HG03045 (cell line): ENCODE data around the gene PRUNE2.

Source experiments
- ATAC-seq: cut with Tn5 transposase; IDR thresholded peaks from one replicate; pipeline ENCODE4 v1.9.1; 2021; ENCODE audit warnings: mild to moderate bottlenecking, moderate library complexity; ENCODE audit not compliant: unreplicated experiment

The PRUNE2 gene

GRCh38 chr9:76900884-76901440 lies 5.0 kb downstream of the PRUNE2 start:
- ATAC-seq = no peak

GRCh38 chr9:76898786-76899185 lies 7.1 kb downstream of the PRUNE2 start:
- ATAC-seq = no peak

- no peak for ATAC-seq
Measured at GRCh38 chr9:76897804-76898525, 7.9 kb downstream of the PRUNE2 start.

- no peak for ATAC-seq
Measured at GRCh38 chr9:76896035-76896434, 9.9 kb downstream of the PRUNE2 start.

- ATAC-seq = no peak
Measured at GRCh38 chr9:76895186-76895585, 10.7 kb downstream of the PRUNE2 start.

- no peak for ATAC-seq
Measured at GRCh38 chr9:76894198-76894597, 11.7 kb downstream of the PRUNE2 start.

GRCh38 chr9:76893395-76893932 lies 12.4 kb downstream of the PRUNE2 start:
- ATAC-seq = no peak

- ATAC-seq = no peak
Measured at GRCh38 chr9:76891874-76892273, 14.0 kb downstream of the PRUNE2 start.

- no peak for ATAC-seq
Measured at GRCh38 chr9:76891279-76891678, 14.6 kb downstream of the PRUNE2 start.

GRCh38 chr9:76887951-76888350 lies 18.0 kb downstream of the PRUNE2 start:
- ATAC-seq = no peak

- ATAC-seq = no peak
Measured at GRCh38 chr9:76887003-76887821, 18.7 kb downstream of the PRUNE2 start.

- ATAC-seq = no peak
Measured at GRCh38 chr9:76886318-76886717, 19.6 kb downstream of the PRUNE2 start.

- no peak for ATAC-seq
Measured at GRCh38 chr9:76884823-76885222, 21.1 kb downstream of the PRUNE2 start.

GRCh38 chr9:76883341-76883855 lies 22.5 kb downstream of the PRUNE2 start:
- ATAC-seq = no peak

GRCh38 chr9:76882686-76883085 lies 23.2 kb downstream of the PRUNE2 start:
- ATAC-seq = peak; percentile 62

- ATAC-seq = no peak
Measured at GRCh38 chr9:76880210-76880609, 25.7 kb downstream of the PRUNE2 start.

- ATAC-seq = no peak
Measured at GRCh38 chr9:76878933-76879332, 27.0 kb downstream of the PRUNE2 start.

- ATAC-seq = no peak
Measured at GRCh38 chr9:76877961-76878360, 28.0 kb downstream of the PRUNE2 start.

GRCh38 chr9:76876098-76876497 lies 29.8 kb downstream of the PRUNE2 start:
- ATAC-seq = no peak

- ATAC-seq = no peak
Measured at GRCh38 chr9:76873821-76874220, 32.1 kb downstream of the PRUNE2 start.

GRCh38 chr9:76873056-76873792 lies 32.7 kb downstream of the PRUNE2 start:
- no peak for ATAC-seq
